HG03558 (cell line): ENCODE measurements around the gene HOXD9.

Experiments
- ATAC-seq: cut with Tn5 transposase; IDR thresholded peaks from one replicate; pipeline ENCODE4 v1.9.1; 2021; ENCODE audit warnings: moderate number of reproducible peaks; ENCODE audit not compliant: unreplicated experiment; ENCODE audit errors: extremely low read depth

The HOXD9 gene

DNA sequence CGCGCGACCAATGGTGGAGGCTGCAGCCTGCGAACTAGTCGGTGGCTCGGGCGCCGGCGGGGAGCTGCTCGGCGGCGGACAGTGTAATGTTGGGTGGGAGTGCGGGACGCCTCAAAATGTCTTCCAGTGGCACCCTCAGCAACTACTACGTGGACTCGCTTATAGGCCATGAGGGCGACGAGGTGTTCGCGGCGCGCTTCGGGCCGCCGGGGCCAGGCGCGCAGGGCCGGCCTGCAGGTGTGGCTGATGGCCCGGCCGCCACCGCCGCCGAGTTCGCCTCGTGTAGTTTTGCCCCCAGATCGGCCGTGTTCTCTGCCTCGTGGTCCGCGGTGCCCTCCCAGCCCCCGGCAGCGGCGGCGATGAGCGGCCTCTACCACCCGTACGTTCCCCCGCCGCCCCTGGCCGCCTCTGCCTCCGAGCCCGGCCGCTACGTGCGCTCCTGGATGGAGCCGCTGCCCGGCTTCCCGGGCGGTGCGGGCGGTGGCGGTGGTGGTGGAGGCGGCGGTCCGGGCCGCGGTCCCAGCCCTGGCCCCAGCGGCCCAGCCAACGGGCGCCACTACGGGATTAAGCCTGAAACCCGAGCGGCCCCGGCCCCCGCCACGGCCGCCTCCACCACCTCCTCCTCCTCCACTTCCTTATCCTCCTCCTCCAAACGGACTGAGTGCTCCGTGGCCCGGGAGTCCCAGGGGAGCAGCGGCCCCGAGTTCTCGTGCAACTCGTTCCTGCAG, at the start of gene HOXD9:
TSS of gene HOXD9 (plus strand) at position 37 of the 728 bp plus-strand sequence. CDS start at position 87, 50 bp downstream.
- ATAC-seq = no peak

DNA sequence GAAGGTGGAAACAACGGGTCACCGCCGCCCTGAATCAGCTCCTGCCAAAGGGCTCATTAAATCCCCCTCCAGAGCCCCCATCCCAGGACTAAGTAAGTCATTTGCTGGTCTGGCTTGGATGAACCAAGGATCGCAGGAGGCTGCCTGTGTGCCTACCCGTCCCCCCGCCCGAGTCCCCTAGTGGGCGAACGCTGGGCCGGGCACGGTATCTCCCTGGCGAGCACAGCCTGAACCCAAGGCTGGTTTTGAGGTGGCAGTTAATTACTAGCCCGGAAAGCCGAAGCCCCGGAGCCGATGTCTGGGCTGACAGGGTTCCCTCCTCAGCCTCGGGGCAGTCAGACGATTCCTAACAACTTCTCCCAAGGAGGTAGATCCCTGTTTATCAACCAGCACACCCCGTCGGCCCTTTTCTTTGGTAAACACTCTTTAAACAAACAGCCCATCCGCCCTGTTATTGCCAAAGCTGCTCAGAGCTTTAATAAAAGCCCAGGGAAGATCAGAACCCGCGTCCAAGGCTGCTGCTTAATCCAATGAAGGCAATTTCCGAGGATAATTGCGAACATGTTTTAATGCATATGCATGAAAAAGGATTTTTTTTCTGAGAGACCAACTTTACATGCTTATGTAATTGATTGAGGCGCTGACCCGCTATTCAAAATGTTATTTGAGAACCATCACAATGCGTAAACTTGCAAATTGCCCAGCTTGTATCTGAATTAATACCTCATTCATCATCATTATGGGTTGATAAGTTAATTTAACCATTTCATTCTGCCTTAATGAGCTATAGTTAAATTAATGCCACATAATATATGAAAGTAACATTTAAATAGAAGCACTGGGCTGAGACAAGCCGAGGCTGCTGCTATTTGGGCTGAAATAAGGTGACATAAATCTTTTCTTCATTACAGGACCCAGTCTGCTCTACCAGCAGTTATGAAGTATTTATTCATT, 49.3 kb upstream of the HOXD9 start:
- no peak for ATAC-seq

DNA sequence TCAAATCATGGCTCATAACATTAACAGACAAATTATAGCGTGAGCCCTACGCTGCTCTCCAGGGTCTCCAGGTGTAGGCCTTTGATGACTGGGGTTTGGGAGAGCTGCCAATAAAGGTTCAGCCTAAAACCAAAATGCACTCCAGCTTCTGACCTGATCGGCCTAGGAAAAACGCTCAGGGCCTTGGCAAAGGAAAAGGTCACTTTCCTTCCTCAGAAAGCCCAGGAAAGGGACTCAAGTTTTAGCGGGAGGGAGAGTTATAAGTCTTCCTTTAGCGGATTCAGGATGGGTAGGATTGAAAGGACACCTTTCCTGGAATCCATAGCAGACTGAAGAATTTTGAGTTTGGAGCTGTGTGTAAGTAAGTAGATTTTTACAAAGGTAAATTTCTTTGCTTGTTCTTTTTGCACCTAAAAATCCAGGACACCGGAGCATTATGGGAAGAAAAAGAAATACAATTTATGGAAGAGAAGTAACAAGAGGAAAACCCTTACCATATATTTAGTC, 47.5 kb upstream of the HOXD9 start:
- no peak for ATAC-seq

DNA sequence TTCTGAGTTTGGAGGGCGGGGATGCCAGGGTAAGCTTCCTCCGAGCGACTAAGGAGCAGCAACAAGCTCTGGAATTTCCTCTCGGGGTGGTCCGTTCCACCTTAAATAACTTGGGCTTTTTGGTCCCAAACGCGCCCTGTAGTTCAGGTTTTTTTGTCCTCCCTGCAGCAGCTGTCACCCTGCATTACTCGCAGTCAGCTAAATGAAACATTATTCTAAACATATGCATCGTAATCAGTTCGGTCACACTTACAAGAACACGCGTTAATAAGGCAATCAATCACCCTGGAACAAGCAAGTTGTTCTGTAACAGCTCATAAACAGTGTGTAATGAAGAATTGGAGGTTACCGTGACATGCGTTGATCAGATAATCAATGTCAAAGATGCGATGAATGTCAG, 47.0 kb upstream of the HOXD9 start:
- no peak for ATAC-seq

DNA sequence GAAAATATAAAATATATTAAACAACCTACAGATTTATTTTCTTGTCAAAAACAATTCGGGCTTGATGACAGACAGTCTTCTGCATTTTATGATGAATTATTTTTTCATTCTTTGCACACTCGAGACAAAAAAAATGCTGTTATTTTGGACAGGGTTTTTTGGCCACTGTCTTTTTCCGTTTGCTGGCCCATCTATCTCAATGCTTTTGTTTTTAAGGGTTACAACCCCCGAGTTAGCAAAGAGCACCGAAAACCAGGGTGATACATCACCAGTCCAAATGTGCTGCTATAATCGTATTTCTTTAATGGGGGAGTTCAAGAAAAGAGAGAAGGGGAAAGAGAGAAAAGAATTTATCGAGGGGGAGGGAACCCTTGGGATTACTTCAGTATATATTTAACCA, 46.5 kb upstream of the HOXD9 start:
- ATAC-seq = no peak

DNA sequence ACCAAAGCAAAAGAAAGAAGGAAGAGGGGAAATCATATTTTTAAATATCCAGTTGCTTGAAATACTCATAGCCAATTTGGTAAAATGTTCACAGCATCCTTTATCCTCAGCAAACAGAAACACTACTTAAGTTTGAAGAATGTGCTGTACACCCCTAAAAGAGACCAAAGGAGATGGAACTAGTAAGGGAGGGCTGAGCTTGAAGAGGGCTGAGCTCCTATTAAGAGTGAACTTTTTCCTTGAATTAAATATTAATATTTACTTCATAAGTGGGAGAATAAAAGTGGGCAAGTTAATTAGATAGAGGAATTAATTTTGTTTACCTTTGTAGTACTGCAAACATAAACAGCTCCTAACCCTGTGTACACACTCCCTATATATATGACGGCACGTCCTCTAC, 45.7 kb upstream of the HOXD9 start:
- no peak for ATAC-seq

DNA sequence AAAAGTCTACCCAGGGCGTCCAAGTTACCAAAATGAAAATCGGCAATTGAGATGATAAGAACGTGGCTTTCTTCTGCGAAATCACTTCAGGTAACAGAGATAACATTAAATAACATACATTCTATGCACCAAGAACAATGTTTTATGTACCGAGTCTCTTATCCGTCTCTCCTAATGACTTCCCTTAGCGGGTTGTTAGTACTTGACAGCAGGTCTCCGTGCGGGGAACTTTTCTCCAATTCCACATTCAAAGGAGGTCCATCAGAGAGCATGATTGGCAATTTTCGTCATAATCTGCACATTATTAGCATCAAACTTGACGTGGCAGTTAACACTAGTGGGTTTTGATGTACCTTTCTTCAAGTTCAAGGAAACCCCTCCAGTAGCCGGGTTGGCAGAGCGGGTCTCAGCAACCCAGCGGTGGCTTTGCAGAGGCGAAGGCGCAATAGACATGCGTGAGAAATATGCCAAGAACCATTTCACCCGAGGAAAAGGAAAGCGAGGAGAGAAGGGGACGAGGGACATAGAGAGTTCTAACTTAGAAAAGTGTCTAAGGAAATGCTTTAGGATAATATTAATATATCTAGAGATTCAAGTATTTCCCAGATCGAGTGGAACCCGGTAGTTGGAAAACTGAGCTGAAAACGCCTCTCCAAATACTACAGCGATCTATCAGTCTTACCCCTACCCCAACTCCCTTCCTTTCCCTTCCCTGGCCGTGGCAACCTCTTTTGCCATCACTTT, 43.8 kb upstream of the HOXD9 start:
- no peak for ATAC-seq

DNA sequence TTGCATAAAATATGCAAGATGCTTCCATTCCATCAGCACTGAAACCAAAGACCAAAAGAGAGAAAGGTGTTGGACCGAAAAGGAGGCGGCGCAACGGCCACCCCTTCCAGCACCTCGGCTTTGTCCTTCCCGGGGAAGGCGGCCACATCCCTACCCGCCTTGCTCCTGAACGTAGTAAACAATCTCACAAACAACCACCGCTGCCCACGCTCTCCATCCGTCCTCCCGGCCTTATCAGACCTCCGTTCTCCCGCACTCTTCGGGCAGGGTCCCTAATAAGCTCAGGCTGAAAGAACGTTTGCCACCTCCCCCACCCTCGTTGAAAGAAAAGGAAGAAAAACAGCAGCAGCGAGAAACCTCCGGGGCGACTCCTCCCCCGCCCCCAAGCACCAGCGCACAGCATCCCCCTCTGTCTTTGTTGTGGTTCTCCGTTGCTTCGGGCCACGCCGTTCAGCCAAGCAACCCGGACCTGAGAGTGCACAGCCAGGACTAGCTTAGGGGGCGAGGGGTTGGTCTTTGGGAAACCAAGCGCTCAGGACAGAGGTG, 43.2 kb upstream of the HOXD9 start:
- no peak for ATAC-seq

DNA sequence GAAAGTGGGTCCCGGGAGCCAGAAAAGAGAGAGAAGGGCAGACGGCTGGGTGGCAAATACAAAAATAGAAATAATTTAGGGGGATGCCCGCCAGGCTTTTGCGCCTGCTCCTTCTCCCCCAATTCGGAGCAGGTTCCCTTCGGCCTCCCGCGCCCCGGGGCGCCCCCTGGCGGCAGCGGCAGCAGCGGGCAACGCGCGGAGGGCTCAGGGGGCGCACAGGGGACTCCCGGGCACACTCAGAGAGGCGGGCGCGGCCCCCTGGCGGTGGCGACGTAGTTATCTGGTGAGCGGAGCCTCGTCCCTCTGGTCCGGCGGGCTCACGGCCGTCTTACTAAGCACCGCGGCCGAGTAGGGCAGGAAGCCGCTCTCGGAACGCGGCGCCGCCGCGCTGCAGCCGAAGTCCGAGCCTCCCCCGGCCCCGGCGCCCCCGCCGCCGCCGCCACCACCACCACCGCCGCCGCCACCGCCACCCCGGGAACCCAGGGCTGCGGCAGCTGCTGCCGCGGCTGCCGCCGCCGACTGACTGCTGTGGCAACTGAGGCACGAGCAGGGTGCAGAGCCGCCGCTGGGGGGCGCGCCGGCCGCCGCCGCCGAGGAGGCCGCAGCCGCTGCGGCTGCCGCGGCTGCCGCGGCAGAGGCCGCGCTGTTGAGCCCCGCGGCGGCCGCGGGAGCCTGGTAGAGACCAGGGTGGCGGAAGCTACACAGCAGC, 42.5 kb upstream of the HOXD9 start:
- no peak for ATAC-seq

DNA sequence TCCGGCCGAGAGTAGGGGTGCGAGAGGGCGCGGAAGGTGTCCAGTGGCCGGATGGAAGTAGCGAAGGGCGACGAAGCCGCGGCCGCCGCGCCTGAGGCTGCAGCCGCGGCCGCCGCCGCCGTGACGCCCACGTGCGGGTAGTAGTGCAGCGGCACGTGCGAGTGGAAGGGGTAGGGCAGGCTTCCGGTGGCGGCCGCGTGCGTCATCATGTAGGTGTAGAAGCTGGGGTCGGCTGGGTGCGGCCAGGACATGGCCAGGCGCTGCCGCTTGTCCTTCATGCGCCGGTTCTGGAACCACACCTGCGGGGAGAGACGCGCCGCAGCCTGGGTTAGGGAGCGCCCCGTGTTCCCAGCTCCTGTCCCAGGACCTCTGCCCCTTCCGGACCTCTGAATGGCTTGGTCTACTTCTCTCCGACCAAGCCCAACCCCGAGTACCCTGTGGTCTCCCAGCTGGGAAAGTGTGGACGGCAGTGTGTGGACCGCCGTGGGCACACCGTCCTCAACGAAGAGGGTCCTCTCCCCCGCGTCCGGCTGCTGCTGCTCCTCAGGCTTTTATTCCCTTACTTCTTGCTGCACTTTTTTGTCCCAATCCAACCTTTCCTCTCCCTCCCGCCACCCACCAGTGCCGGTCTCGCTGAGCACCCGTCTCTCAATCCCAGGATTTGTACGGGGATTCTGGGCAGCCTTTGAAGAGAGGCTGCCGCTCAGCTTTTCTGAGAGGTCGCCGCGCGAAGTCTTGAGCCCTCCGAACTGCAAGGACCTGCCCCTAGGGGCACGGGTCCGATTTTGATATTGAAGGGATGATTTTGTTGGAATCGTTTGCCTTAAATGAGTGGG, 41.8 kb upstream of the HOXD9 start:
- ATAC-seq = no peak

DNA sequence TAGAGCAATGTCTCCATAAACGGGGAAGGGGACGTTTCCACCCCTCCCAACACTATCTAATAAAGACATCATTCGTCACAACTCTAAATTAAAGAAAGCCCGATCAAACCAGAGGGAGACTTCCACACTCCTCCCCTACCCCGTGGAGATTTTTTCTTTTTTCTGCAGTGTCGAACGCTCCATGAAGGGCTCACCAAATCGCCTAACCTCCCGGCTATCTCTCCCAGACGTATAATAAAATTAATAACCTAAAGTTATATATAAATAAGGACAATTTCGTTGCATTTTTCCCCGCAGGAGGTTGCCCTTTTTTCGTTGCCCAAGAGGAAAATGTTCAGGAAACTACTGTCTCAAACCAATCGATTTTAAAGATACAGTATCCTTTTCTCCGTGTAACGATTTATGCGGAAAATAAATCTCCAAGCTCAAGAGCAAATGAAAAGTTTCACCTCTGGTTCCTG, 41.1 kb upstream of the HOXD9 start:
- no peak for ATAC-seq

DNA sequence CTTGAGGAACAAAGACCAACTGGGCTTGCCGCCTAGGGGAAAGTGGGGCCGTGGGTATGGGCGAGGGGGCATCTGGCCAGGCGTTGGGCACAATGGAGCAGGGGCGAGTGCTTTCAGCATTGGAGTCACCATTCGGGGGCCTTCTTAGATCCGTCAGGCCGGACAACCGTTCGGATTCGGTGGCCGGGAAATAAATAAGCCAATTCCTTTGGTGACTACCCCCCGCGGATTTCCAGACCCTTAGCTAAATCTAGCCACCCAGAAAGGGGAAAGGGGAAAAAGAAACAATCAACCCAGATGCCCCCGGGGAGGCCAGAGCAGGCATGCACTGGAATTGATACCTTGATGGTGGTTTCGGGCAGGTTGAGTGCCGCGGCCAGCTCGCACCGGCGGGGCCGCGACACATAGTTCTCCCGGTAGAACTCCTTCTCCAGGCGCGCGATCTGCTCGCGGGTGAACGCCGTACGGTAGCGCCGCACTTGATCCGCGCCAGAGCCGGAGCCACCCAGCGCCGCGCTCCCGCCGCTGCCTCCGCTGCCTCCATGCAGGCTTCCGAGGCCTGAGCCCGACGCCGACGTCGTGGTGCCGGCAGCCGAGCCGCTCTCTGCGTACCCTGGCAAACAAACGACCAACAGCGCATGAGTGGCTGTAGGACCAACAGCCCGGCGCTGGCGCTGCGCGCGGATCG, 40.5 kb upstream of the HOXD9 start:
- no peak for ATAC-seq

DNA sequence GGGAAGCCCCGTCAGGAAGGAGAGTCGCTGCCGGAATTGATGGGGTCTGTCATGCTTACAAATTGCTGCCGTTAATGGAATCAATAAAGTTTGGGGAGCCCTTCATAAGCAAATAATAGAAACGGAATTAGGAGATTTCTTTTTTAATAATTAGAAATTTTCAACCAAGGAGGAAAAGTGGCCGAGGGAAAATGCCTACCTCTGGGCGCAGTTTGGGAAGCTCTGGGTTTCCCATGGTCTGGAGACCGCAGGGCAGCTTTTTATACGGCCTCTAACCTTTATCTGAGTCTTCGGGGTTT, 40.0 kb upstream of the HOXD9 start:
- ATAC-seq = no peak

DNA sequence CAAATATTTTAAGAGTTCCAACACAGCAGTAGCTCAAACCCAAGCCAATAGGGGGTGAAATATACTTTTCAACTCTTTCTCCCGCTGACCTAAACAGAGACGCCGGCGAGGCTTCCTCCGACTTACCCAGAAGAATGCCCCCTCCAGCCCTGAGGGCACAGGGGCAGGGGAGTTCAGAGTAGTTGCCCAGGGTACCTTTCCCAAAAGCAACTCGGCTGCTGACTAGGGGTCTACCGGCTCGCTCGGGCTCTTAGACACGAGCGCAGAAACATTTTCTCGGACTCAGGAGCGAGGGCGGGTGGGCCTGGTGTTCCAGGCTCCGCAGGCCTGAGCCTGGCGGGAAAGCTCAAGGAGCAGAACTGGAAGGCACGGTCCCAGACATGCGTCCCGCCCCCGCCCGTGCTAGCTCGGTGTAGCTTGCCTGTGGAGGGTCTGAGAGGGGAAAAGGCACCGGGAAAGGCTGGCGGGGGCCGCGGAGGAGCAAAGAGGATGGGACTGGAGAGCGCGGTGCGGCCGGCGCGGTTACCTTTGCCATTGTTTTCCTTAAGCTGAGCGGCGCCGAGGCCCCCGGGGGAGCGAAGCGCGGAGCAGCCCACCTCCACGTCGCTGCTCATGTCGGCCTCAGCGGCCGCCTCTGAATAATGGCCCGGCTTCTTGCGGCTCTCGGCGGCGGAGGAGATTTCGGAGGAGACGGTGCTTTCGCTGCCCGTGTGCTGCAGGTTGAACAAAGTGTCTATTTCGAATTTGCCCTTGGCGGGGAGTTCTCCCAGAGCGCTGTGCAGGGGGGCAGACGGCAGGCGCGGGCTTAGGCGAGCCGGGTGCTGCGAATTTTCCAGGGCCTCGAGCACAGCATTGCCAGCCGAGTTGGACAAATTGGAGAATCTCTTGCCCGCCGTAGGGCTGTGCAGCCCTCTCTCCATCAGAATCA, 39.4 kb upstream of the HOXD9 start:
- ATAC-seq = no peak

DNA sequence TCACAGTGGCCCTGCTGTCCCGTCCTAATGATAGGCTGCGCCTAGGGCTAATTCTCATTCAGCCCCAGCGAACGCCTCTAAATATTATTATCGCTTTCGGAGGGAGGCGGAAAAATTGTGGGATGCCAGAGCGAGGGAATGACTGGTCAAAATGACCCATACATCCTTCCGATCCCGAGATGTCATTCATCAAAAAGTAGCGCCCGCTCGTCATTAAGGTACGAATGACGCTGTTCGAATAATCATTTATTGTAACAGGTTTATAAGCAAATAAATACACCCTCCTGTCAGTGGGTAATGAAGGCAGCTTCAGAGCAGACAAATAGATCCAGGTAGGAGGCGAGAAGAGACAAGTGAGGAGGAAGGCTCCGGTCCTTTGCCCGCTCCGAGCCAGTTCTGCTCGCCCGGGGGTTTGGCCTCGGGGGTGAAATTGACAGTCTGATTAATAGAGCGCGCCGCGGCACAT, 38.7 kb upstream of the HOXD9 start, which contains the start of gene EVX2:
TSS of gene EVX2 (minus strand) at position 167 of the 466 bp plus-strand sequence. CDS start 186 bp downstream, outside the sequence.
- ATAC-seq = no peak

DNA sequence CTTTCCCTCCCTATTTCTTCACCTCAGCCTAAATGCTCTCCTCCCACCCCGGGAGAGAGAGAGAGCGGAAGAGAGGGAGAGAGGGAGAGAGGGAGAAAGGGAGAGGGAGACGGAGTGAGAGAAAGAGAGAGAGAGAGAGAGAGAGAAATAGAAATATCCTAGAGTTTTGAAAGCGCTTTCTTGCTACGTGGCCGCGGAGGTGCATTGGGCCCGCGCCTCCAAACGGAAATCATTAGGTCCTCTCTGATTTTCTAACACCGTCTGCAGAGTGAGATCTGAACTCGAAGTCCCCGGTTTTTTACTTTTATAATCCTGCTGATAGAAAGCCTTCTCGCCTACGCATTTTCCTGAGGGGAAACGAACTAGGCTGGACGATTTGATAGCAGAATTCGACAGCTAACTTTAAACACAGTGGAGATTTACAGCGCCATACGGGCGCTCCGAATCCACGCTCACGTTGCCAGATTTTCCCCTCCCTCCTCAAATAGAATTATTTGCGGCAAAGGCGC, 37.9 kb upstream of the HOXD9 start:
- ATAC-seq = no peak
